ENCODE results near the gene TBX4. TPM values are rescaled to one million over a fixed set of nuclear protein-coding genes. Genes with fewer than 3 reads are reported as not detected.

TBX4 gene
- total RNA-seq, 1 donor from 2014 or later: 8.4 TPM

DNA sequence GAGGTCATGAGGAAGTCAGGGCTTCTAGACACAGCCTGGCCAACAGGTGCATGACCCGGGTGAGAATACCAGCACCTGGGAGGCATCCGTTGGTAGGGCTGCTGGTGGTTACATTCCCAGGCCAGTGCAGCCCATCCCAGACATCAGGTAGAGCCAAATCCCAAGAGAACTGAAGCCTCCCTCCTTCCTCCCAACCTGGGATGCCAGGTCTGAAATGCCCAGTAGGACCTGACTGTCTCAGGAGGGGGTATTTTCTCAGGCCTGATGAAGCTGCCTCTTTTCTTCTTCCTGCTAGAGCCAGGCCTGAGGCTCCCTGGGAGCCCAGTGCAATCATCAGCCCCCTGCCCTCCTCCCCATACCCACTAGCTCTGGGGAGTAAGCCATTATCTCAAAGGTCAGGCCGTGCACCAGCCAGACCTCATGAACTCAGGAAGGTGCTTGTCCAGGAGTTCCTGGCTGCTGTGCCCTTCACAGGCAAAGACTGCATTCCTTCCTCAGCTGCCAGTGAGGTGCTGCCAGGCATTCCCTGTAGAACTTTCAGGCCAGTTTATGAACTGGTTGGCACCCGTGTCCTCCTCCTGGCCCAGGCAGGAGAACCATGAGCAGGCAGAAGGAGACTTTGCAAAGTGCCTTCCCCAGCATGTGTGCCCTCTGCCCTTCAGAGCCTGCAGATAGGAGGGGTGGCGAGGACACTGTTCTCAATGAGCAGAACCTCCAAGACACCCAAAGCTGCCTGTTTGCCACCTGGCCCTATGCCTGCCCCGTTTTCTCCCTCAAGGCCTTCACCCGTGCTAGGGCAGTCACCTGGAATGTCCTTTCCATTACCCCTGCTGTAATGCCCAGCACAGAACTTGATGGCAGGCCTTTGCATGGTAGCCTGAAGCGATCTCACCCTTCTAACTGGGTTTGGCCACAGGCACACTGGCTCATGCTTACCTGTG is 45.0 kb upstream of the TBX4 start:
- Histone ChIP-seq H3K4me3 (ENCODE audit: low read length in 3 of 3) (peak overlapping the region in 2 of 3 donors; percentile 29 to 30), H3K4me1 (ENCODE audit: control insufficient read depth in 3 of 3, insufficient read depth in 3 of 3, low read length in 3 of 3) (peaks cover 49 to 61% (median 56%) of the 10 kb centered on the region in 3 donors), H3K9ac (ENCODE audit: low read depth in 1 of 3, low read length in 3 of 3) (peak overlapping the region in 2 of 3 donors; percentile 50 to 61)

DNA sequence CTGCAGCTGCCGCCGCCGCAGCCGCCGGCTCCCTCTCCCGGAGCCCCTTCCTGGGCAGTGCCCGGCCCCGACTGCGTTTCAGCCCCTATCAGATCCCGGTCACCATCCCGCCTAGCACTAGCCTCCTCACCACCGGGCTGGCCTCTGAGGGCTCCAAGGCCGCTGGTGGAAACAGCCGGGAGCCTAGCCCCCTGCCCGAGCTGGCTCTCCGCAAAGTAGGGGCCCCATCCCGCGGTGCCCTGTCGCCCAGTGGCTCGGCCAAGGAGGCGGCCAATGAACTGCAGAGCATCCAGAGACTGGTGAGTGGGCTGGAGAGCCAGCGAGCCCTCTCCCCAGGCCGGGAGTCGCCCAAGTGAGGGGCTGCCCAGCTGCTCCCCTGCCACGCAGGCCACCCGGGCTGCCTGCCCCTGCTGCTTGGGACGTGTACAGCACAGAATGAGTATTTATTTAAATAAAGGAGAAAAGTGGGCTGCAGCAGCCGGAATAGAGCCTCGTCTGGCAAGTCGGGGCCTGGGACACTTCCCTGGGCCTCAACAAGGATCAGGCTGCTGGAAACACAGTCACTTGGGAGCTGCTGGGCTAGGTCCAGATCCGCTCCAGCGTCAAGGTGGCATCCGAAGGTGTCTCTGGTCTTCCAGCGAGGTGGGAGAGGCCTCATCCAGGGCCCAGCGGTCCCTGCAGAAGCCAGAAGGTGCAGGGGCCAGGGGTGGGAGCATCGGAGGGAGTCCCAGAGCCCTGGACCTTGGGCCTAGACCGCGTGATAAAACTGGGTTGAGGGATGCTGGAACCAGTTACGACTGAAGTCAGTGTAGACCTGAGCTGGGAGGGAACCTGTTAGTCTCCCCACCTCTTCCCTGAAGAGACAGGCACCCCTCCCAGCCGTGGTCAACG is 43.8 kb upstream of the TBX4 start:
- Histone ChIP-seq H3K9ac (ENCODE audit: low read depth in 1 of 3, low read length in 3 of 3) (peak overlapping the region in 1 of 3 donors; percentile 73), H3K4me1 (ENCODE audit: control insufficient read depth in 3 of 3, insufficient read depth in 3 of 3, low read length in 3 of 3) (peaks cover 54 to 68% (median 58%) of the 10 kb centered on the region in 3 donors), H3K9me3 (ENCODE audit: control insufficient read depth in 3 of 3, low read length in 3 of 3) (no peaks in the 10 kb centered on the region), H3K4me3 (ENCODE audit: low read length in 3 of 3) (peak overlapping the region in 1 of 3 donors; percentile 29), H3K27me3 (ENCODE audit: control insufficient read depth in 3 of 3, insufficient read depth in 3 of 3, low read length in 3 of 3) (peaks cover 46 to 81% (median 47%) of the 10 kb centered on the region in 3 donors), H3K27ac (ENCODE audit: low read depth, low read length) (no peak overlapping the region), H3K36me3 (ENCODE audit: control insufficient read depth in 3 of 3, insufficient read depth in 3 of 3, low read length in 3 of 3) (no peaks in the 10 kb centered on the region)

More for the DNA sequence above, 45.0 kb upstream of the TBX4 start:
- Histone ChIP-seq H3K27me3 (ENCODE audit: control insufficient read depth in 3 of 3, insufficient read depth in 3 of 3, low read length in 3 of 3) (peaks cover 53 to 84% (median 58%) of the 10 kb centered on the region in 3 donors), H3K27ac (ENCODE audit: low read depth, low read length) (no peak overlapping the region), H3K9me3 (ENCODE audit: control insufficient read depth in 3 of 3, low read length in 3 of 3) (no peaks in the 10 kb centered on the region), H3K36me3 (ENCODE audit: control insufficient read depth in 3 of 3, insufficient read depth in 3 of 3, low read length in 3 of 3) (no peaks in the 10 kb centered on the region)

GRCh38 chr17:61409301-61410112 is 42.7 kb upstream of the TBX4 start:
- H3K4me1 ChIP-seq (ENCODE audit: control insufficient read depth in 3 of 3, insufficient read depth in 3 of 3, low read length in 3 of 3): peaks cover 48 to 61% (median 49%) of the 10 kb centered on the region in 3 donors
- peak overlapping the region; percentile 43 to 68 (median 67) for H3K4me3 ChIP-seq (ENCODE audit: low read length in 3 of 3)
- peaks cover 35 to 69% (median 36%) of the 10 kb centered on the region in 3 donors for H3K27me3 ChIP-seq (ENCODE audit: control insufficient read depth in 3 of 3, insufficient read depth in 3 of 3, low read length in 3 of 3)
- no peaks in the 10 kb centered on the region for H3K9me3 ChIP-seq (ENCODE audit: control insufficient read depth in 3 of 3, low read length in 3 of 3)
- H3K27ac ChIP-seq (ENCODE audit: low read depth, low read length): no peak overlapping the region
- H3K36me3 ChIP-seq (ENCODE audit: control insufficient read depth in 3 of 3, insufficient read depth in 3 of 3, low read length in 3 of 3): no peaks in the 10 kb centered on the region
- H3K9ac ChIP-seq (ENCODE audit: low read depth in 1 of 3, low read length in 3 of 3): peak overlapping the region in 1 of 3 donors; percentile 73

DNA sequence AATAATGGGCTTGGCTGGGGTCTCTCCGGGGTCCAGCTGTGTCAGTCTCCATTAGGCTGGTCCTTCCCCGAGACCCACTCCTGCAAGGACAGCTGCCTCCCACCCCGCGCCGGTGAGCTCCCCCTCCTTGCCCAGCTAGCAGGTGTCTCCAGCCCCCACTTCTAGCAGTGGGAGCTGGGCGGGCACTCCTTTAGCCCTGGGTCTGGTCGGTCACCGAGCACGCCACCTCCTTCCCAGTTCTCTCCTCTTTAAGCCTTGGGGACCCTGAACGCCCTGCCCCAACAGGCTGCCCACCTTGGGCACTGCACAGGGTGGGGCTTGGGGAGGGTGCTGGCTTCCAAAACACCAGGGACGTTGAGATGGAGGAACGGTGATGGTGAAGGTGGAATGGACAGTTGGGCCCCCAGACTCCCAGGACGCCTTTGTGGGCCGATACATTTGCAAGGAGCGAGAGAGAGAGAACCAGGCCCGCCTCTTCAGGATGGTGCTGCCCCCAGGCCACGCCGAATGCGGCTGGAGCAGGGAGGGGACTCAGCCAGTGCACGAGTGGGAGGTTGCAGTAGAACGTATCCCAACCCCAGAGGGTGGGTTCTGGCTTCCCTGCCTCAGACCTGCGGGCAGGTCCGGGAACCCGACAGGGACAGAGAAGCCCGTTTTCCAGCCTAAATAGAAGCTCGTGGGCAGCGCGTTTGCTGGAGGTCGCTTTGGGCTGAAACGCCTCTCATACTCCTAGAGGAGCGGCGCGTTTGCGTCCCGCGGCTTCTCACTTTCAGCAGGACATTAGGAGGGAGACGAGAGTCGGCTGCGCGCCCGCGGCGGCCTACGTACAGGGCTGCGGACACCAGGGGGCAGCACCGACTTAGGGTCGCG is 41.8 kb upstream of the TBX4 start:
- Histone ChIP-seq H3K4me3 (ENCODE audit: low read length in 3 of 3) (peak overlapping the region; percentile 51 to 68 (median 67)), H3K27me3 (ENCODE audit: control insufficient read depth in 3 of 3, insufficient read depth in 3 of 3, low read length in 3 of 3) (peaks cover 27 to 61% (median 27%) of the 10 kb centered on the region in 3 donors), H3K9ac (ENCODE audit: low read depth in 1 of 3, low read length in 3 of 3) (peak overlapping the region in 2 of 3 donors; percentile 51 to 54), H3K9me3 (ENCODE audit: control insufficient read depth in 3 of 3, low read length in 3 of 3) (no peaks in the 10 kb centered on the region), H3K27ac (ENCODE audit: low read depth, low read length) (no peak overlapping the region), H3K36me3 (ENCODE audit: control insufficient read depth in 3 of 3, insufficient read depth in 3 of 3, low read length in 3 of 3) (no peaks in the 10 kb centered on the region), H3K4me1 (ENCODE audit: control insufficient read depth in 3 of 3, insufficient read depth in 3 of 3, low read length in 3 of 3) (peaks cover 42 to 54% (median 44%) of the 10 kb centered on the region in 3 donors)

DNA sequence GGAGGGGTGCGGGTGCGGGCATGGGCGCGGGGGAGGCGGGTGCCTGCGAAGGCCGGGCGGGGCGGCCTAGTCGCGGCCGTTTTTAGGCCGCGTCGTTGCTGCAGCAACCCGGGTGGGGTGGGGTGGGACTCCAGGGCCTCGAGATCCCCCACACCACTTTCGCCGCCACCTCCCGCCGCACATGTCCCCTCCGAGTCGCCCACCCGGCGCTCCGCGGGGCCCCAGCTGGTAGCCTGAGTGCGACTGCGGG is 41.3 kb upstream of the TBX4 start:
- peaks cover 42 to 54% (median 44%) of the 10 kb centered on the region in 3 donors for H3K4me1 ChIP-seq (ENCODE audit: control insufficient read depth in 3 of 3, insufficient read depth in 3 of 3, low read length in 3 of 3)
- H3K27ac ChIP-seq (ENCODE audit: low read depth, low read length): peak overlapping the region; percentile 69
- H3K36me3 ChIP-seq (ENCODE audit: control insufficient read depth in 3 of 3, insufficient read depth in 3 of 3, low read length in 3 of 3): no peaks in the 10 kb centered on the region
- H3K4me3 ChIP-seq (ENCODE audit: low read length in 3 of 3): peak overlapping the region in 2 of 3 donors; percentile 69 to 73
- H3K9ac ChIP-seq (ENCODE audit: low read depth in 1 of 3, low read length in 3 of 3): peak overlapping the region in 1 of 3 donors; percentile 85
- H3K27me3 ChIP-seq (ENCODE audit: control insufficient read depth in 3 of 3, insufficient read depth in 3 of 3, low read length in 3 of 3): peaks cover 21 to 55% (median 22%) of the 10 kb centered on the region in 3 donors
- H3K9me3 ChIP-seq (ENCODE audit: control insufficient read depth in 3 of 3, low read length in 3 of 3): no peaks in the 10 kb centered on the region

- Histone ChIP-seq H3K9ac (ENCODE audit: low read depth in 1 of 3, low read length in 3 of 3) (peak overlapping the region; percentile 70 to 85 (median 82)), H3K27ac (ENCODE audit: low read depth, low read length) (peak overlapping the region; percentile 69), H3K36me3 (ENCODE audit: control insufficient read depth in 3 of 3, insufficient read depth in 3 of 3, low read length in 3 of 3) (no peaks in the 10 kb centered on the region), H3K4me3 (ENCODE audit: low read length in 3 of 3) (peak overlapping the region; percentile 65 to 73 (median 69)), H3K4me1 (ENCODE audit: control insufficient read depth in 3 of 3, insufficient read depth in 3 of 3, low read length in 3 of 3) (peaks cover 45 to 58% (median 48%) of the 10 kb centered on the region in 3 donors), H3K9me3 (ENCODE audit: control insufficient read depth in 3 of 3, low read length in 3 of 3) (no peaks in the 10 kb centered on the region), H3K27me3 (ENCODE audit: control insufficient read depth in 3 of 3, insufficient read depth in 3 of 3, low read length in 3 of 3) (peaks cover 21 to 52% (median 21%) of the 10 kb centered on the region in 3 donors)
These were observed 40.7 kb upstream of the TBX4 start for GRCh38 chr17:61411261-61412142.

DNA sequence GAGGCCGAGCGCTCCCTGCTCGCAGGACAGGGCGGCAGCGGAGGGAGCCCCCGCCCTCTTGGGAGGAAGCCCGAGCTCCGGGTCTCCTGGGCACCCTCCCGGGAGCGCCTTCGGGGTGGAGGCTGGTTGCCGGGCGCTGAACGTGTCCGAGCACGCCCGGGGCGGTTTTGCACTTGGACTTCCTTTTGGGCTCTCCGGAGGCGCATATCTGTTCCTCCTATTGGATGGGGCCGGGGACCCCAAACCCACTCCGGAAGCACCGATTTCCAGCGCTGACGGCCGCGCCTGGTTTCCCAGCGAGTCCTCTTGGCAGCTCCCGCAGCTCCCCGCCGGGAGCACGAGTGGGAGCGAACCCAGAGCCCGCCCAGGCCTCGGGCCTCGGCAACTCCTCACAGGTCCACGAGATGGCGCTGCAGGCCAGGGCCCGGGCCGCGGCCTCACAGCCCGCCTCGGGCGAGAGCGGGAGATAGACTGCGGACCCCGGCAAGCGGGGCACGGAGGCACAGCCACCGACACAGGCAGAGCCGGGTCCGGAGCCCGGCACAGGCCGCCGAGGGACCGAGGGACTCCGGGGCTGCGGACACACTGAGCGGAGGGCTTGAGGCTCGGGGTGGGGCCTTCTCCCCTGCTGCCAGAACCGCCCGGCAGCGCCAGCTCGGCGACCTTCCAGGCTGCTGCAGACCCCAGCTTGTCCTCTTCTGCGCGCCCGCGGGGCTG is 39.9 kb upstream of the TBX4 start:
- peak overlapping the region; percentile 69 for H3K27ac ChIP-seq (ENCODE audit: low read depth, low read length)
- peaks cover 47 to 58% (median 49%) of the 10 kb centered on the region in 3 donors for H3K4me1 ChIP-seq (ENCODE audit: control insufficient read depth in 3 of 3, insufficient read depth in 3 of 3, low read length in 3 of 3)
- no peaks in the 10 kb centered on the region for H3K9me3 ChIP-seq (ENCODE audit: control insufficient read depth in 3 of 3, low read length in 3 of 3)
- peak overlapping the region; percentile 70 to 85 (median 82) for H3K9ac ChIP-seq (ENCODE audit: low read depth in 1 of 3, low read length in 3 of 3)
- peaks cover 16 to 50% (median 21%) of the 10 kb centered on the region in 3 donors for H3K27me3 ChIP-seq (ENCODE audit: control insufficient read depth in 3 of 3, insufficient read depth in 3 of 3, low read length in 3 of 3)
- no peaks in the 10 kb centered on the region for H3K36me3 ChIP-seq (ENCODE audit: control insufficient read depth in 3 of 3, insufficient read depth in 3 of 3, low read length in 3 of 3)
- peak overlapping the region; percentile 65 to 73 (median 69) for H3K4me3 ChIP-seq (ENCODE audit: low read length in 3 of 3)
